ENCODE measurements around the gene ABCB9. TPM values are rescaled to one million over a fixed set of nuclear protein-coding genes. Genes with fewer than 3 reads are reported as not detected.

Gene ABCB9
- total RNA-seq, 2 experiments from 2014 or later: 4.7 to 6.7 TPM

GRCh38 chr12:122889761-122890520 lies 76.3 kb downstream of the ABCB9 start:
- Mint-ChIP-seq H3K9me3 (no peaks in the 10 kb centered on the region), H3K4me3 (peak overlapping the region; percentile 6), H3K36me3 (ENCODE audit: low read depth) (peaks cover 14% of the 10 kb centered on the region), H3K27me3 (no peaks in the 10 kb centered on the region), H3K4me1 (peaks cover 79% of the 10 kb centered on the region), H3K27ac (peak overlapping the region; percentile 78)
- ChIA-PET POLR2A (interaction anchor here (0.6 kb wide), 1 partner anchor 12 kb away, joined by 5 read pairs; no protein-coding TSS in a partner anchor), CTCF (interaction anchor here (0.6 to 1.9 kb wide), 3 partner anchors 10 to 397 kb away, joined by 3 to 6 read pairs (median 6); no protein-coding TSS in a partner anchor)
- DNase-seq: no peak

DNA sequence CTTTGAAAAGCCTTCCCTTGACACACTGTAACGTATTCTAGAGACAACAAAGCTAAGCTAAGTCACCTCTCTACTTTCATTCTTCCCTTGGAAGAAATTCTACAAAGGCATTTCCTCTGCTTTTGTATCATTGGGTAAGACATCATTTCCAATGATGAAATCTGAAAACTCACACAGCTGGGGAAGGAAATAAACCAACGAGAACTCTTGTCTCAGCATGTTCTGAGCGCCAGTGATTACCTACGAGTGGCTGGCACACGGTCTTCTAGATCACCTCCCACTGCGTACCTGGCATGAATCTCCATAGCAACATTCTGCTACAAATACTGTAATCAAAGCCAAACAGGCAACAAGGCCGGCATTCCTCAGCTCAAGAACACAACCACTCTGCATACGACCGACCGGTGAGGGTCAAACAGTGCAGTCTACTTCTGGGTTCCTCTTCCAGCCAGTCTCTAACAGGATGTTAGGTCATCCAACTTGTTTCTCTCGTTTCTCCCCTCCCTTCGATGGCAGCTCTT lies 78.0 kb downstream of the ABCB9 start:
- DNase-seq: peak; percentile 68
- Mint-ChIP-seq H3K4me3 (peak overlapping the region; percentile 64), H3K9me3 (no peaks in the 10 kb centered on the region), H3K27me3 (peaks cover 2% of the 10 kb centered on the region), H3K27ac (peak overlapping the region; percentile 90), H3K4me1 (peaks cover 71% of the 10 kb centered on the region), H3K36me3 (ENCODE audit: low read depth) (peaks cover 18% of the 10 kb centered on the region)
- CTCF ChIA-PET: interaction anchor here (0.6 to 1.9 kb wide), 8 partner anchors 8 to 970 kb away, joined by 3 to 6 read pairs (median 4); partner anchors contain the start of gene CFAP251
- POLR2A ChIA-PET: interaction anchor here (0.6 kb wide), 1 partner anchor 182 kb away, joined by 3 read pairs; no protein-coding TSS in a partner anchor

- Mint-ChIP-seq H3K4me1 (peaks cover 73% of the 10 kb centered on the region), H3K27me3 (peaks cover 2% of the 10 kb centered on the region), H3K27ac (peak overlapping the region; percentile 90), H3K36me3 (ENCODE audit: low read depth) (peaks cover 16% of the 10 kb centered on the region), H3K9me3 (no peaks in the 10 kb centered on the region), H3K4me3 (peak overlapping the region; percentile 64)
- DNase-seq: no peak
- POLR2A ChIA-PET: interaction anchor here (0.5 to 0.6 kb wide), 2 partner anchors 13 to 182 kb away, joined by 3 to 7 read pairs; no protein-coding TSS in a partner anchor
- CTCF ChIA-PET: interaction anchor here (0.9 to 1.9 kb wide), 5 partner anchors 8 to 59 kb away, joined by 3 to 6 read pairs (median 3); no protein-coding TSS in a partner anchor
Measured at GRCh38 chr12:122887819-122888212, 78.4 kb downstream of the ABCB9 start.

GRCh38 chr12:122886851-122887818 lies 79.1 kb downstream of the ABCB9 start:
- peak; percentile 55 for DNase-seq
- Mint-ChIP-seq H3K4me1 (peaks cover 73% of the 10 kb centered on the region), H3K36me3 (ENCODE audit: low read depth) (peaks cover 14% of the 10 kb centered on the region), H3K27me3 (peaks cover 5% of the 10 kb centered on the region), H3K9me3 (no peaks in the 10 kb centered on the region), H3K27ac (peak overlapping the region; percentile 90), H3K4me3 (peak overlapping the region; percentile 33)
- POLR2A ChIA-PET: interaction anchor here (0.5 kb wide), 1 partner anchor 14 kb away, joined by 7 read pairs; no protein-coding TSS in a partner anchor
- CTCF ChIA-PET: interaction anchor here (1.0 to 1.6 kb wide), 4 partner anchors 7 to 21 kb away, joined by 3 to 5 read pairs (median 4); no protein-coding TSS in a partner anchor

GRCh38 chr12:122886161-122886560 lies 80.1 kb downstream of the ABCB9 start:
- peaks cover 17% of the 10 kb centered on the region for H3K36me3 Mint-ChIP-seq (ENCODE audit: low read depth)
- H3K9me3 Mint-ChIP-seq: no peaks in the 10 kb centered on the region
- ChIA-PET CTCF (interaction anchor here (0.6 to 1.5 kb wide), 6 partner anchors 8 to 53 kb away, joined by 3 to 5 read pairs (median 4); partner anchors contain the start of gene VPS37B), POLR2A (no interaction called here)
- no peak overlapping the region for H3K27ac Mint-ChIP-seq
- H3K4me3 Mint-ChIP-seq: no peak overlapping the region
- DNase-seq: no peak
- H3K4me1 Mint-ChIP-seq: peaks cover 74% of the 10 kb centered on the region
- peaks cover 5% of the 10 kb centered on the region for H3K27me3 Mint-ChIP-seq

DNA sequence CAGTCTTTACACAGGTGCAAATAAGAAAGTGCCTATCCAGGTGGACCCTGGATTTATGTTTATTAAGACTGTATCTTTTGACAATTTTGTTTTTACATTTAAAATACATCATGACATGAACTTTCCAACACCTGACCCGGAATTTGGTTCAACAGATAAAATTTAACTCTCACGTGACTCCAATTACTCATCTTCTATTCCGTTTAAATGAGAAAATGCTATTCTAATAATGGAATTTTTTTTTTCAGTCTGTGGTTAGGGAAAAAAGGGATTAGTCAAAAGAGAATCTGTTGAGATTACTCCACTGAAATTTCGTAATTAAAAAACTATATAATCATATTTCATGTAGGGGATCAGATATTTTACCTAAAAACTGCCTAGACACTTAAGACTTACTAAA lies 81.4 kb downstream of the ABCB9 start:
- Mint-ChIP-seq H3K36me3 (ENCODE audit: low read depth) (peaks cover 24% of the 10 kb centered on the region), H3K4me3 (no peak overlapping the region), H3K27me3 (peaks cover 5% of the 10 kb centered on the region), H3K4me1 (peaks cover 76% of the 10 kb centered on the region), H3K9me3 (no peaks in the 10 kb centered on the region), H3K27ac (no peak overlapping the region)
- no peak for DNase-seq
- ChIA-PET POLR2A (no interaction called here), CTCF (interaction anchor here (0.7 to 3.0 kb wide), 4 partner anchors 10 to 366 kb away, joined by 3 to 7 read pairs (median 3); no protein-coding TSS in a partner anchor)

GRCh38 chr12:122884091-122884826 lies 82.0 kb downstream of the ABCB9 start:
- no peak for DNase-seq
- Mint-ChIP-seq H3K4me3 (no peak overlapping the region), H3K9me3 (no peaks in the 10 kb centered on the region), H3K36me3 (ENCODE audit: low read depth) (peaks cover 29% of the 10 kb centered on the region), H3K27me3 (peaks cover 7% of the 10 kb centered on the region), H3K4me1 (peaks cover 78% of the 10 kb centered on the region), H3K27ac (no peak overlapping the region)
- ChIA-PET POLR2A (no interaction called here), CTCF (interaction anchor here (2.0 to 3.0 kb wide), 2 partner anchors 24 to 68 kb away, joined by 7 read pairs; no protein-coding TSS in a partner anchor)

DNA sequence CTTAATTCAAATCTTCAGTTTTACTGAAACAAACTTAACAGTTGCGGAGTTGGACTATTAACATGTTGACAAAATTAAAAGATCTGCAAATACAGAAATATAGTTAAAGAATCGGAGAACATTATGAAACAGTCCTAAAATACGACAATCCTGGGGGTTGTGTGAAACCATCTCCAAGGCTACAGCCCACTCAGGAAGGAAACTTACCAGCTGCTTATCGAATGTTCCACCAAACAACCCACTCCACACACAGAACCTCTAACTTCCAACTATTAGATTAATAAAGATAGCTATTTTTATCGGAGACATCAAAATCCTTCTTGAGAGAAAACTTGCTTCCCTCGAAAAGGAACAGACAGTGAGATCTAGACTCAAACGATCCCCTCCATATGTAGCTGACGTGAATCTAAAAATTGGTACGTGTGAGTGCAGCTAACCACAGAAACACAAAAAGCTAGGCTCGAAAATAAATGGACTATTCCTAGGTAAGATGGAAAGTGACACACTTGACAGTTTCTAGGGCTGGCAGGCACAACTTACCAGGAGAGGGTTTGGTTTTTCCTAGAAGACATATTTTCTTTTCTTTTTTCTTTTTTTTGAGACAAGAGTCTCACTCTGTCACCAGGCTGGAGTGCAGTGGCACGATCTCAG lies 83.2 kb downstream of the ABCB9 start:
- Mint-ChIP-seq H3K4me3 (no peak overlapping the region), H3K27ac (no peak overlapping the region), H3K9me3 (no peaks in the 10 kb centered on the region), H3K27me3 (peaks cover 7% of the 10 kb centered on the region), H3K36me3 (ENCODE audit: low read depth) (peaks cover 31% of the 10 kb centered on the region), H3K4me1 (peaks cover 78% of the 10 kb centered on the region)
- ChIA-PET CTCF (interaction anchor here (0.8 to 3.0 kb wide), 6 partner anchors 12 to 69 kb away, joined by 3 to 7 read pairs (median 4); no protein-coding TSS in a partner anchor), POLR2A (no interaction called here)
- DNase-seq: no peak

- H3K27ac Mint-ChIP-seq: peak overlapping the region; percentile 3
- peak; percentile 29 for DNase-seq
- H3K4me3 Mint-ChIP-seq: no peak overlapping the region
- H3K4me1 Mint-ChIP-seq: peaks cover 77% of the 10 kb centered on the region
- ChIA-PET POLR2A (no interaction called here), CTCF (interaction anchor here (0.6 to 1.8 kb wide), 5 partner anchors 8 to 75 kb away, joined by 3 to 6 read pairs (median 4); no protein-coding TSS in a partner anchor)
- H3K9me3 Mint-ChIP-seq: no peaks in the 10 kb centered on the region
- H3K36me3 Mint-ChIP-seq (ENCODE audit: low read depth): peaks cover 41% of the 10 kb centered on the region
- H3K27me3 Mint-ChIP-seq: peaks cover 7% of the 10 kb centered on the region
Measured at GRCh38 chr12:122880668-122881067, 85.6 kb downstream of the ABCB9 start.

DNA sequence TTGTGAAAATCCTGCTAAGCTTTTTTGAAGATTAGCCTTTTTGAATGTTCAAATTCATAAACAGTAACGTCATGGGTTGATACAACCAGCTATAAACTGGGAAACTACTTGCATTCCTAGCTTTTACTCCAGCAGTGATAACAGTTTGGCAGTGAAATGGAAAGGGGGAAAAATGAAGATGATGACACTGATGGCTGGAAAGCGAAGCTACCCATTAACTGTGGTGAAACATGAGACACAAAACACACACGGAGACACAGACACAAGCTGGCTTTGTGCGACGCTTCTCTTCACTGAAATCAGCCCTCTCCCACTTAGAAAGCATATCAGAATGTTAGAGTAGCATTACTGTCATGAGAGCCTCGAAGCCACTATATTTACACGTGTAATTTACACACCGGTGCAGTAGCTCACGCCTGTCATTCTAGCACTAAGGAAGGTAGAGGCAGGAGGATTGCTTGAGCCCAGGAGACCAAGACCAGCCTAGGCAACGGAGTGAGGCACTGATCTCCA lies 86.1 kb downstream of the ABCB9 start:
- ChIA-PET POLR2A (no interaction called here), CTCF (interaction anchor here (0.6 to 1.8 kb wide), 8 partner anchors 8 to 76 kb away, joined by 3 to 6 read pairs (median 3); no protein-coding TSS in a partner anchor)
- no peak for DNase-seq
- H3K9me3 Mint-ChIP-seq: no peaks in the 10 kb centered on the region
- peaks cover 82% of the 10 kb centered on the region for H3K4me1 Mint-ChIP-seq
- H3K27me3 Mint-ChIP-seq: peaks cover 7% of the 10 kb centered on the region
- no peak overlapping the region for H3K4me3 Mint-ChIP-seq
- peaks cover 41% of the 10 kb centered on the region for H3K36me3 Mint-ChIP-seq (ENCODE audit: low read depth)
- H3K27ac Mint-ChIP-seq: peak overlapping the region; percentile 64
